Stomach (tissue), 19 donors: ENCODE measurements around the gene RNF6. TPM values are rescaled to one million over a fixed set of nuclear protein-coding genes. Genes with fewer than 3 reads are reported as not detected.

Source experiments
- DNase-seq, 2 donors: peaks; one replicate each; pipeline versions ENCODE4 v3.0.0 to v3.0.0-alpha.2; 2013 to 2019
- H3K27ac ChIP-seq, 5 donors: fragments of 200-600 bp in 4 of 5; sonication (generic) in 4 of 5; one replicate each; pipeline ENCODE4 v1.5.1; 2013 to 2019; ENCODE audit warnings: mild to moderate bottlenecking in 1 of 5, moderate library complexity in 1 of 5
- H3K27me3 ChIP-seq, 3 donors: fragments of 200-600 bp; sonication (generic); one replicate each; pipeline ENCODE4 v1.5.1; 2017 to 2019; ENCODE audit warnings: mixed run types in 1 of 3
- H3K36me3 ChIP-seq, 4 donors: fragments of 200-600 bp; sonication (generic); 1 replicate in 3 of 4; 2 replicates in 1 of 4; pipeline ENCODE4 v1.5.1; 2016 to 2019
- H3K4me1 ChIP-seq, 4 donors: fragments of 200-600 bp; sonication (generic); one replicate each; pipeline ENCODE4 v1.5.1; 2016 to 2019
- H3K4me3 ChIP-seq, 4 donors: fragments of 200-600 bp; sonication (generic) in 3 of 4; one replicate each; pipeline ENCODE4 v1.5.1; 2016 to 2019; ENCODE audit warnings: mild to moderate bottlenecking in 1 of 4
- H3K9me3 ChIP-seq, 4 donors: fragments of 200-600 bp; sonication (generic); one replicate each; pipeline ENCODE4 v1.5.1; 2016 to 2019
- CTCF ChIP-seq, 7 experiments: fragments of 450-650 bp in 4 of 7; fragments of 200-600 bp in 3 of 7; sonication (generic) in 3 of 7; IDR thresholded peaks; one replicate each; pipeline ENCODE4 v1.5.1; 2016 to 2019; ENCODE audit warnings: antibody characterized with exemption in 7 of 7, control low read depth in 2 of 7, mild to moderate bottlenecking in 1 of 7
- EP300 ChIP-seq: sonication (generic); formaldehyde crosslinking; IDR thresholded peaks from one replicate; pipeline ENCODE4 v1.6.1; 2017; ENCODE audit warnings: antibody characterized with exemption
- POLR2A ChIP-seq, 4 donors: fragments of 450-650 bp; IDR thresholded peaks; one replicate each; pipeline ENCODE4 v1.6.1; 2016; ENCODE audit warnings: antibody characterized with exemption in 4 of 4, control low read depth in 2 of 4, mild to moderate bottlenecking in 1 of 4, moderate library complexity in 1 of 4
- POLR2AphosphoS5 ChIP-seq, 3 donors: sonication (generic); formaldehyde crosslinking; IDR thresholded peaks; one replicate each; pipeline ENCODE4 v1.6.1; 2016; ENCODE audit warnings: antibody characterized with exemption in 3 of 3
- WGBS, 5 donors: extraction: QIAGEN DNeasy Blood & Tissue Kit in 3 of 5; methylation state at CpG; one replicate each; pipeline versions ENCODE4 v1.1.5 to v1.1.7; 2013 to 2018; 5-methylcytosine and 5-hydroxymethylcytosine counted together
- intact Hi-C: fragments of 100-400 bp; cut with DNase I; formaldehyde crosslinking; loops from one replicate; pipeline ENCODE4 v1.15.1; 2023; ENCODE audit warnings: low total_unique reads
- long read RNA-seq, 10 donors: transcript quantifications; one replicate each; lab custom pipeline, GENCODE V29; 2026
- polyA plus RNA-seq, 3 donors: library from polyadenylated mRNA; stranded (reverse); fragments of 200-250 nt; gene quantifications; one replicate each; pipeline ENCODE4 v1.2.3, GENCODE V29; 2013
- total RNA-seq, 5 donors: library from RNA; depleted of rRNA; stranded (reverse); fragments of >200 nt; gene quantifications; one replicate each; pipeline versions ENCODE4 v1.1.0 to v1.2.3, GENCODE V29; 2014 to 2016
- donor health status: healthy with polysubstance abuse.
- donor health status: Bipolar disorder and iron deficiency.
- donor health status: healthy.

The RNF6 gene
- 10 to 100 TPM in 4 of 5 donors, 1 to 10 TPM in 1; 5.2 to 27.7 (median 25.1) TPM for total RNA-seq
- polyA plus RNA-seq = 10 to 100 TPM in 1 of 3 donors, 1 to 10 TPM in 2; 7.8 to 16.0 (median 9.2) TPM
- long read RNA-seq, donor 1 = 0 reads
- long read RNA-seq, donor 2, partial matches to known transcripts = 0 of 1 reads
- long read RNA-seq, donor 2, other reads (novel, unspliced or antisense) = 0 of 1 reads
- long read RNA-seq, donor 3, partial matches to known transcripts = 0 of 6 reads
- long read RNA-seq, donor 3, other reads (novel, unspliced or antisense) = 0 of 6 reads
- long read RNA-seq, donor 4, partial matches to known transcripts = 0 of 1 reads
- long read RNA-seq, donor 4, other reads (novel, unspliced or antisense) = 0 of 1 reads
- long read RNA-seq, donor 5, transcript RNF6-201 (5 exons, 3,282 nt) = major isoform, 6 of 10 reads
- long read RNA-seq, donor 5, partial matches to known transcripts = 0 of 10 reads
- long read RNA-seq, donor 5, other reads (novel, unspliced or antisense) = 0 of 10 reads
- long read RNA-seq, donor 6, partial matches to known transcripts = 0 of 7 reads
- long read RNA-seq, donor 6, other reads (novel, unspliced or antisense) = 0 of 7 reads
- long read RNA-seq, donor 7, partial matches to known transcripts = 0 of 4 reads
- long read RNA-seq, donor 7, other reads (novel, unspliced or antisense) = 0 of 4 reads
- long read RNA-seq, donor 8, partial matches to known transcripts = 0 of 3 reads
- long read RNA-seq, donor 8, other reads (novel, unspliced or antisense) = 0 of 3 reads
- long read RNA-seq, donor 9, partial matches to known transcripts = 0 of 2 reads
- long read RNA-seq, donor 9, other reads (novel, unspliced or antisense) = 0 of 2 reads
- long read RNA-seq, donor 10, partial matches to known transcripts = 0 of 2 reads
- long read RNA-seq, donor 10, other reads (novel, unspliced or antisense) = 0 of 2 reads

GRCh38 chr13:26221721-26222519, at the start of gene RNF6:
TSS of gene RNF6 (minus strand) at chr13:26222314. CDS start at chr13:26219649, 2,665 bp downstream.
- H3K4me1 ChIP-seq = peaks cover 10 to 33% (median 21%) of the 10 kb centered on the region in 4 donors
- TF ChIP-seq POLR2AphosphoS5 (IDR thresholded peaks at IDR 0.05) (peak in 2 of 3 donors; percentile 72 to 84), CTCF (IDR thresholded peaks at IDR 0.05) (no peak)
- DNase-seq = peak; percentile 96 to 98
- H3K36me3 ChIP-seq = peaks cover 22 to 35% (median 28%) of the 10 kb centered on the region in 4 donors
- H3K27ac ChIP-seq = peak within 1 kb of the TSS; percentile 95 to 98 (median 97)
- 0 to 1% (median 0%) methylated on average over 38 to 67 of the region's 67 CpGs for WGBS, 5 donors
- no peaks in the 10 kb centered on the region for H3K27me3 ChIP-seq
- peak within 1 kb of the TSS; percentile 76 to 98 (median 81) for H3K4me3 ChIP-seq
- no peaks in the 10 kb centered on the region for H3K9me3 ChIP-seq
- intact Hi-C loops = no loop called here

GRCh38 chr13:26270707-26271106, 48.6 kb upstream of the RNF6 start:
- 89 to 94% (median 93%) methylated on average over 3 of the region's 3 CpGs for WGBS, 5 donors
- H3K27ac ChIP-seq = no peak overlapping the region
- no peaks in the 10 kb centered on the region for H3K36me3 ChIP-seq
- no peaks in the 10 kb centered on the region for H3K27me3 ChIP-seq
- peaks cover 0 to 17% (median 6%) of the 10 kb centered on the region in 4 donors for H3K4me1 ChIP-seq
- no peak for TF ChIP-seq EP300
- intact Hi-C loops = no loop called here
- no peak for DNase-seq
- H3K9me3 ChIP-seq = no peaks in the 10 kb centered on the region
- no peak overlapping the region for H3K4me3 ChIP-seq

GRCh38 chr13:26266311-26266710, 44.2 kb upstream of the RNF6 start:
- intact Hi-C loops = no loop called here
- TF ChIP-seq POLR2AphosphoS5 (IDR thresholded peaks at IDR 0.05) (no peak), EP300 (no peak), CTCF (IDR thresholded peaks at IDR 0.05) (no peak), POLR2A (IDR thresholded peaks at IDR 0.05) (no peak)
- Histone ChIP-seq H3K27ac (no peak overlapping the region), H3K36me3 (no peaks in the 10 kb centered on the region), H3K9me3 (no peaks in the 10 kb centered on the region), H3K27me3 (no peaks in the 10 kb centered on the region), H3K4me3 (no peak overlapping the region), H3K4me1 (peaks cover 0 to 31% (median 7%) of the 10 kb centered on the region in 4 donors)
- no peak for DNase-seq
- WGBS, 5 donors = 66 to 78% (median 72%) methylated on average over 3 of the region's 3 CpGs

- WGBS, 5 donors = 90 to 100% (median 94%) methylated on average over 2 of the region's 2 CpGs
- Histone ChIP-seq H3K36me3 (no peaks in the 10 kb centered on the region), H3K27me3 (no peaks in the 10 kb centered on the region), H3K4me3 (no peak overlapping the region), H3K27ac (no peak overlapping the region), H3K4me1 (peaks cover 0 to 45% (median 20%) of the 10 kb centered on the region in 4 donors), H3K9me3 (no peaks in the 10 kb centered on the region)
- DNase-seq = no peak
- intact Hi-C loops = no loop called here
- no peak for TF ChIP-seq POLR2A (IDR thresholded peaks at IDR 0.05)
- TF ChIP-seq CTCF (IDR thresholded peaks at IDR 0.05) = no peak
- TF ChIP-seq EP300 = no peak
- TF ChIP-seq POLR2AphosphoS5 (IDR thresholded peaks at IDR 0.05) = no peak
Observed at GRCh38 chr13:26262156-26262555, 40.0 kb upstream of the RNF6 start.
